Thyroid gland (tissue), 4 donors: ENCODE results near the gene SPATC1L. TPM values are rescaled to one million over a fixed set of nuclear protein-coding genes. Genes with fewer than 3 reads are reported as not detected.
A peak's percentile ranks its signal among the peaks of the same experiment; 100 is the strongest.

ENCODE experiments used
- DNase-seq, 2 donors: peaks; one replicate each; pipeline ENCODE4 v3.0.0-alpha.2; 2019
- H3K27ac ChIP-seq, 3 donors: fragments of 200-600 bp; sonication (generic); 1 replicate in 2 of 3; 2 replicates in 1 of 3; pipeline ENCODE4 v1.5.1; 2016 to 2019; ENCODE audit warnings: mild to moderate bottlenecking in 1 of 3, moderate library complexity in 1 of 3
- H3K27me3 ChIP-seq: fragments of 200-600 bp; sonication (generic); one replicate; pipeline ENCODE4 v1.5.1; 2019
- H3K36me3 ChIP-seq, 2 donors: fragments of 200-600 bp; sonication (generic); one replicate each; pipeline ENCODE4 v1.5.1; 2016 to 2019
- H3K4me1 ChIP-seq, 2 donors: fragments of 200-600 bp; sonication (generic); one replicate each; pipeline ENCODE4 v1.5.1; 2017 to 2019
- H3K4me3 ChIP-seq, 3 donors: fragments of 200-600 bp; sonication (generic); replicated peaks in 1 of 3; 1 replicate in 2 of 3; 2 replicates in 1 of 3; pipeline ENCODE4 v1.5.1; 2016; ENCODE audit warnings: mild to moderate bottlenecking in 1 of 3
- H3K9me3 ChIP-seq: fragments of 200-600 bp; sonication (generic); one replicate; pipeline ENCODE4 v1.5.1; 2017
- CTCF ChIP-seq, 6 experiments: fragments of 200-600 bp in 3 of 6; fragments of 450-650 bp in 3 of 6; sonication (generic) in 3 of 6; IDR thresholded peaks; one replicate each; pipeline ENCODE4 v1.5.1; 2016 to 2019; ENCODE audit warnings: antibody characterized with exemption in 6 of 6, mild to moderate bottlenecking in 2 of 6, inconsistent platforms in 1 of 6, moderate library complexity in 1 of 6
- POLR2A ChIP-seq, 2 donors: fragments of 450-650 bp; IDR thresholded peaks; one replicate each; pipeline ENCODE4 v1.6.1; 2017; ENCODE audit warnings: antibody characterized with exemption in 2 of 2, mild to moderate bottlenecking in 2 of 2, moderate library complexity in 1 of 2
- WGBS, 2 donors: methylation state at CpG; one replicate each; pipeline ENCODE4 v1.1.5; 2017; 5-methylcytosine and 5-hydroxymethylcytosine counted together
- intact Hi-C: fragments of 100-400 bp; cut with DNase I; formaldehyde crosslinking; loops from one replicate; pipeline ENCODE4 v1.15.1; 2023
- total RNA-seq, 4 donors: library from RNA; depleted of rRNA; stranded (reverse); fragments of >200 nt; gene quantifications; one replicate each; pipeline ENCODE4 v1.2.3, GENCODE V29; 2016

The SPATC1L gene
- total RNA-seq, 4 donors from 2014 or later = 3.5 to 9.0 (median 5.8) TPM

GRCh38 chr21:46152927-46153246, 31.4 kb downstream of the SPATC1L start:
- Histone ChIP-seq H3K4me1 (peaks cover 10 to 11% of the 10 kb centered on the region in 2 donors), H3K27me3 (no peaks in the 10 kb centered on the region), H3K36me3 (no peaks in the 10 kb centered on the region), H3K4me3 (no peak overlapping the region), H3K27ac (peak overlapping the region in 1 of 3 donors; percentile 30), H3K9me3 (no peaks in the 10 kb centered on the region)
- TF ChIP-seq CTCF (IDR thresholded peaks at IDR 0.05) (no peak), POLR2A (IDR thresholded peaks at IDR 0.05) (no peak)
- intact Hi-C loops = no loop called here
- 20 to 40% methylated on average over 1 of the region's 18 CpGs for WGBS, 2 donors
- no peak for DNase-seq

GRCh38 chr21:46151989-46152926, 32.0 kb downstream of the SPATC1L start:
- no peak overlapping the region for H3K4me3 ChIP-seq
- no peaks in the 10 kb centered on the region for H3K36me3 ChIP-seq
- peaks cover 10 to 11% of the 10 kb centered on the region in 2 donors for H3K4me1 ChIP-seq
- H3K27ac ChIP-seq = no peak overlapping the region
- H3K27me3 ChIP-seq = no peaks in the 10 kb centered on the region
- WGBS, 2 donors = 80 to 92% methylated on average over 36 to 41 of the region's 45 CpGs
- intact Hi-C loops = no loop called here
- no peak for TF ChIP-seq POLR2A (IDR thresholded peaks at IDR 0.05)
- no peak for TF ChIP-seq CTCF (IDR thresholded peaks at IDR 0.05)
- peak; percentile 42 to 44 for DNase-seq
- H3K9me3 ChIP-seq = no peaks in the 10 kb centered on the region

GRCh38 chr21:46151261-46151988, 32.8 kb downstream of the SPATC1L start:
- intact Hi-C loops = no loop called here
- 87 to 88% methylated on average over 14 to 26 of the region's 47 CpGs for WGBS, 2 donors
- TF ChIP-seq CTCF (IDR thresholded peaks at IDR 0.05) (no peak), POLR2A (IDR thresholded peaks at IDR 0.05) (no peak)
- Histone ChIP-seq H3K27ac (no peak overlapping the region), H3K4me3 (no peak overlapping the region), H3K36me3 (no peaks in the 10 kb centered on the region), H3K27me3 (no peaks in the 10 kb centered on the region), H3K9me3 (no peaks in the 10 kb centered on the region), H3K4me1 (peaks cover 10 to 11% of the 10 kb centered on the region in 2 donors)
- DNase-seq = peak in 1 of 2 donors; percentile 1

GRCh38 chr21:46150491-46151121, 33.7 kb downstream of the SPATC1L start:
- H3K4me1 ChIP-seq = peaks cover 10 to 11% of the 10 kb centered on the region in 2 donors
- peak in 1 of 2 donors; percentile 0 for DNase-seq
- H3K27ac ChIP-seq = no peak overlapping the region
- no peaks in the 10 kb centered on the region for H3K9me3 ChIP-seq
- no peaks in the 10 kb centered on the region for H3K36me3 ChIP-seq
- no peak overlapping the region for H3K4me3 ChIP-seq
- no peak for TF ChIP-seq POLR2A (IDR thresholded peaks at IDR 0.05)
- TF ChIP-seq CTCF (IDR thresholded peaks at IDR 0.05) = no peak
- intact Hi-C loops = no loop called here
- no peaks in the 10 kb centered on the region for H3K27me3 ChIP-seq
- 89 to 92% methylated on average over 14 to 18 of the region's 24 CpGs for WGBS, 2 donors
